K562 (cell line): ENCODE data around the gene FUBP3. TPM values are rescaled to one million over a fixed set of nuclear protein-coding genes. Genes with fewer than 3 reads are reported as not detected.
A peak's percentile ranks its signal among the peaks of the same experiment; 100 is the strongest.

Experiments
- ARID1B ChIP-seq: fragments of 450-650 bp; IDR thresholded peaks from 2 replicates; pipeline ENCODE4 v1.6.1; 2016; ENCODE audit warnings: antibody characterized with exemption, mild to moderate bottlenecking, inconsistent platforms
- CC2D1A ChIP-seq: fragments of 450-650 bp; IDR thresholded peaks from 2 replicates; pipeline ENCODE4 v1.6.1; 2017; ENCODE audit warnings: mild to moderate bottlenecking
- HSF4 ChIP-seq: fragments of 250-450 bp; sonication (Bioruptor Pico); IDR thresholded peaks from 2 replicates; pipeline ENCODE4 v2.1.2; 2022; ENCODE audit warnings: mild to moderate bottlenecking, moderate library complexity, borderline replicate concordance
- KAT2B ChIP-seq: IDR thresholded peaks from one replicate; pipeline ENCODE4 v1.6.1; 2012; ENCODE audit warnings: low read depth, mild to moderate bottlenecking, control low read depth, inconsistent platforms, low read length, moderate library complexity
- KLF10 ChIP-seq: fragments of 250-450 bp; sonication (Bioruptor Pico); IDR thresholded peaks from 2 replicates; pipeline ENCODE4 v1.6.1; 2021; ENCODE audit warnings: matching md5 sums
- MAFF ChIP-seq: IDR thresholded peaks from 2 replicates; pipeline ENCODE4 v1.6.1; 2012; ENCODE audit warnings: low read length, improper control_type of control experiment
- MAFG ChIP-seq: fragments of 450-650 bp; conservative IDR thresholded peaks from 2 replicates; pipeline ENCODE4 v1.6.1; 2016; ENCODE audit warnings: missing genetic modification characterization, missing compliant biosample characterization
- MAFK ChIP-seq: IDR thresholded peaks from 2 replicates; pipeline ENCODE4 v1.6.1; 2011; ENCODE audit warnings: low read length, improper control_type of control experiment
- NBN ChIP-seq: fragments of 450-650 bp; IDR thresholded peaks from 2 replicates; pipeline ENCODE4 v1.6.1; 2016; ENCODE audit warnings: low read depth, mild to moderate bottlenecking
- SMAD2 ChIP-seq: fragments of 150-350 bp; IDR thresholded peaks from 2 replicates; pipeline ENCODE4 v1.6.1; 2014; ENCODE audit warnings: low read depth, mild to moderate bottlenecking, low read length
- SNRNP70 ChIP-seq: fragments of 200-400 bp; formaldehyde crosslinking; optimal IDR thresholded peaks from 2 replicates; pipeline ENCODE3; 2017; ENCODE audit warnings: low read depth, low read length
- SP2 ChIP-seq: IDR thresholded peaks from 2 replicates; pipeline ENCODE4 v1.6.1; 2011; ENCODE audit warnings: mild to moderate bottlenecking, low read depth, low read length, moderate library complexity; ENCODE audit not compliant: poor library complexity, severe bottlenecking; ENCODE audit errors: extremely low read depth
- SREBF1 ChIP-seq: fragments of 150-350 bp; IDR thresholded peaks from 2 replicates; pipeline ENCODE4 v1.6.1; 2014; ENCODE audit warnings: antibody characterized with exemption, low read depth, low read length, borderline replicate concordance
- TGIF2 ChIP-seq: sonication (generic); formaldehyde crosslinking; IDR thresholded peaks from 2 replicates; pipeline ENCODE4 v1.8.1; 2022; ENCODE audit warnings: mild to moderate bottlenecking, missing genetic modification reagents, moderate library complexity
- ZNF217 ChIP-seq: sonication (generic); formaldehyde crosslinking; IDR thresholded peaks from 2 replicates; pipeline ENCODE4 v1.8.0; 2022; ENCODE audit warnings: mild to moderate bottlenecking, missing genetic modification reagents
- ZNF239 ChIP-seq: fragments of 250-450 bp; sonication (Bioruptor Pico); IDR thresholded peaks from 2 replicates; pipeline ENCODE4 v1.4.0; 2020; ENCODE audit warnings: mild to moderate bottlenecking
- ZNF24 ChIP-seq: fragments of 450-650 bp; IDR thresholded peaks from 2 replicates; pipeline ENCODE4 v1.6.1; 2016
- ZNF512 ChIP-seq: IDR thresholded peaks from 2 replicates; pipeline ENCODE4 v1.6.1; 2016; ENCODE audit warnings: missing genetic modification characterization, missing compliant biosample characterization
- ZNF609 ChIP-seq: sonication (generic); formaldehyde crosslinking; IDR thresholded peaks from 2 replicates; pipeline ENCODE4 v1.8.1; 2023; ENCODE audit warnings: missing genetic modification reagents, mild to moderate bottlenecking, borderline replicate concordance
- polyA plus RNA-seq, 8 experiments: library from polyadenylated mRNA; depleted of rRNA in 4 of 8; stranded (reverse) in 5 of 8; unstranded in 3 of 8; fragments of >200 nt; fragmentation: Nextera tagmentation in 2 of 8; fragmentation: Illumina TruSeq in 1 of 8; extraction: Ambion mirVana in 2 of 8; extraction: Trizol in 1 of 8; gene quantifications; 2 replicates each; pipeline versions ENCODE4 v1.2.1 to v1.2.3, GENCODE V29; 2011 to 2014; ENCODE audit warnings: inconsistent platforms in 1 of 8, missing spikeins in 1 of 8
- total RNA-seq, 7 experiments: library from RNA; depleted of rRNA in 6 of 7; stranded (reverse); fragments of >200 nt in 6 of 7; fragmentation: Illumina TruSeq in 2 of 7; extraction: Trizol in 2 of 7; gene quantifications; 2 replicates each; pipeline versions ENCODE4 v1.2.1 to v1.2.3, GENCODE V29; 2011 to 2021; ENCODE audit warnings: low replicate concordance in 1 of 7
- TF ChIP-seq, protein P1 (sequence below): fragments of 200-800 bp; sonication (Bioruptor generic); IDR thresholded peaks from 2 replicates; pipeline ENCODE4 v1.6.1; 2017; ENCODE audit warnings: missing genetic modification characterization, missing compliant biosample characterization
- TF ChIP-seq, protein P2 (sequence below): sonication (generic); formaldehyde crosslinking; IDR thresholded peaks from 2 replicates; pipeline ENCODE4 v1.8.0; 2022; ENCODE audit warnings: mild to moderate bottlenecking, low read depth, missing genetic modification reagents

Gene FUBP3
- total and polyA plus RNA-seq, 9 of the 15 experiments (the other 6 are each of a cell fraction or from before 2014, with no cell fraction given) = 3.0 to 64.0 (median 48.1) TPM

- TF ChIP-seq KAT2B = no peak
- no peak; the same call in 1 of the 2 replicates for TF ChIP-seq NBN
- TF ChIP-seq ZNF609 (CRISPR knock-in tag) = peak; percentile 70; the same call in 1 of the 2 replicates
- TF ChIP-seq SMAD2 = no peak
- TF ChIP-seq HSF4 (CRISPR knock-in tag) = no peak
- no peak for TF ChIP-seq ZNF217 (CRISPR knock-in tag)
- TF ChIP-seq MAFF = no peak
- TF ChIP-seq ARID1B = peak; percentile 84
- TF ChIP-seq ZNF24 = peak; percentile 44; the same call in 1 of the 2 replicates
- no peak; the same call in 1 of the 2 replicates for TF ChIP-seq CC2D1A
- no peak for TF ChIP-seq KLF10 (CRISPR knock-in tag)
- TF ChIP-seq ZNF239 (CRISPR knock-in tag) = no peak
- no peak for TF ChIP-seq SNRNP70
- TF ChIP-seq, protein P1, sequence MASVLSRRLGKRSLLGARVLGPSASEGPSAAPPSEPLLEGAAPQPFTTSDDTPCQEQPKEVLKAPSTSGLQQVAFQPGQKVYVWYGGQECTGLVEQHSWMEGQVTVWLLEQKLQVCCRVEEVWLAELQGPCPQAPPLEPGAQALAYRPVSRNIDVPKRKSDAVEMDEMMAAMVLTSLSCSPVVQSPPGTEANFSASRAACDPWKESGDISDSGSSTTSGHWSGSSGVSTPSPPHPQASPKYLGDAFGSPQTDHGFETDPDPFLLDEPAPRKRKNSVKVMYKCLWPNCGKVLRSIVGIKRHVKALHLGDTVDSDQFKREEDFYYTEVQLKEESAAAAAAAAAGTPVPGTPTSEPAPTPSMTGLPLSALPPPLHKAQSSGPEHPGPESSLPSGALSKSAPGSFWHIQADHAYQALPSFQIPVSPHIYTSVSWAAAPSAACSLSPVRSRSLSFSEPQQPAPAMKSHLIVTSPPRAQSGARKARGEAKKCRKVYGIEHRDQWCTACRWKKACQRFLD = no peak
- no peak for TF ChIP-seq SREBF1
- TF ChIP-seq MAFG = no peak
- TF ChIP-seq, protein P2, sequence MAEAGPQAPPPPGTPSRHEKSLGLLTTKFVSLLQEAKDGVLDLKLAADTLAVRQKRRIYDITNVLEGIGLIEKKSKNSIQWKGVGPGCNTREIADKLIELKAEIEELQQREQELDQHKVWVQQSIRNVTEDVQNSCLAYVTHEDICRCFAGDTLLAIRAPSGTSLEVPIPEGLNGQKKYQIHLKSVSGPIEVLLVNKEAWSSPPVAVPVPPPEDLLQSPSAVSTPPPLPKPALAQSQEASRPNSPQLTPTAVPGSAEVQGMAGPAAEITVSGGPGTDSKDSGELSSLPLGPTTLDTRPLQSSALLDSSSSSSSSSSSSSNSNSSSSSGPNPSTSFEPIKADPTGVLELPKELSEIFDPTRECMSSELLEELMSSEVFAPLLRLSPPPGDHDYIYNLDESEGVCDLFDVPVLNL (CRISPR knock-in tag) = no peak
- TF ChIP-seq SP2 = no peak
- no peak for TF ChIP-seq TGIF2 (CRISPR knock-in tag)
- no peak for TF ChIP-seq ZNF512 (tag)
- no peak for TF ChIP-seq MAFK
These were observed 43.4 kb upstream of the FUBP3 start (continued) for GRCh38 chr9:130535818-130536521.
